ENCODE results near the gene SFMBT2.

Gene SFMBT2

DNA sequence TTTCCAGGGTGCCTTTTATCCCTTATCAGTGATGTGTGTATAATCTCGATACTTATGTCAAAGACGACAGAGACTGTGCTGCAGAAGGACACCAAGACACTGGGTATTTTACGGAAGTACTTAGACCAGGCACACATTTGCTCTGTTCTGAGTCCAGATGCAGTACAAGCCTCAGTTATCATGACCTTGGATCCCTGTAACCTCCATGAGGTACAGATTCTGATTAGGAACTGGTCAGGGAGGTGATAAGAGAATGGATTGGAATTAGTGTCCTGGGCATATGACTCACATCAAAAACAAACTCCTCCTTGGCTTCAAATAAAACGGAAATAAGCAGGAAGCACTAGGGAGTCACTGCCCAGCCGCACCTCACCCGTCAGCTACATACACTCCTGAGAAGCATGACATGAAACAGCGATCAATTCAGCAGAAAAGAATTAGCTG lies 146.5 kb downstream of the SFMBT2 start:
- DNase-seq (ENCODE audit: low read depth) = no peak

DNA sequence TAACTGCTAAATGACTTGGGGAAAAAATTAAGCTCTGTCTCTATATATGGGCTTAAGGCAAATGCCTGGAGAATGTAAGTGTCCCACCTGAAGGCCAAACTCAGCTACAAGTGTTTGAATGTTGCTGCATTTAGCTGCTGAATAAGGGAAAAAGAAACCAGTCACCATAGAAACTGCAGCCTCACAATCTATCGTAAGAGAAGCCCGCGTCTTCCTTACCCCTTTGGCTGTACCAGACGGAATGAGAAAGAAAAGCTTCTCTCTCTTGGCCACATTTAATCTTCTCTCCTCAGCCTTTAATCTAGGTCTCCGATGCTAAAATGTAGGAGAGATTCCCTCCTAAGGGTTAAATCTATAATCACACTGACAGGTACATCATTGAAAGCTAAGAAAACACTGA lies 147.2 kb downstream of the SFMBT2 start:
- DNase-seq (ENCODE audit: low read depth) = no peak

DNA sequence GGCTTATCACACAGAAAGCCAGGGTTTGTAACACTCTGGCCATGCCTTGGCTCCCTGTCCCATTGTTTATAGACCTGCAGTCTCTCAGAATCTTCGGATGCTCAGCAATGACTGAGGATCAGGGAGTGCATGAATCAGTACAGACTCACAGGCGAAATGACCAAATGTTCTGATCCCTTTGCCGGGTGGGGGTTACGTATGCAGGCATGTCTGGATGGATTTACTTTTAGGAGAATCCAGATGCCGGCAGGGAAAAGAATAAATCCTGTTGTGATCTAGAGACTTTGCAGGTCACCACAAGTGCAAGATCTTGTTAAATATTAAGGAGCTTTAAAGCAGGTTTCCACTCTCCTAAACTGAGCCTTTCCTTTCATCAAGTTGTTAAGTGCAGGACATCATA lies 149.5 kb downstream of the SFMBT2 start:
- peak; percentile 22 for DNase-seq (ENCODE audit: low read depth)

DNA sequence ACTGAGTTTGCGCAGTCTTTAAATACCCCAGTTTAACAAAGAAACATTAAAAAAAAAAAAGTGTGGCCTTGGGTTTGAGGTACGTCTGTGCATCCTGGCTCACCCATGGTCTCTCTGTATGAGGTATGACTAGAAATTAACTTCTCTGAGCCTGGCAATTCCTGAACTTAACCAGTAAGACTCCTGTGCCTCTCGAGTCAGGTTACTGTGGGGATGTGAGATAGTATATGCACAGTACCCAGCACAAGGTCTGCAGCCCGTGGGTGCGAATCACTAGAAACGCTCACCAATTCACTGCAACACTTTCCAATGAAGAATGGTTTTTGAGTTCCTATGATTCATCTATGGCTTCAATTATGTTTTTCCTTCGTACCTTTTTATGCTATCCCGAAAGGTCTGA lies 149.9 kb downstream of the SFMBT2 start:
- no peak for DNase-seq (ENCODE audit: low read depth)

DNA sequence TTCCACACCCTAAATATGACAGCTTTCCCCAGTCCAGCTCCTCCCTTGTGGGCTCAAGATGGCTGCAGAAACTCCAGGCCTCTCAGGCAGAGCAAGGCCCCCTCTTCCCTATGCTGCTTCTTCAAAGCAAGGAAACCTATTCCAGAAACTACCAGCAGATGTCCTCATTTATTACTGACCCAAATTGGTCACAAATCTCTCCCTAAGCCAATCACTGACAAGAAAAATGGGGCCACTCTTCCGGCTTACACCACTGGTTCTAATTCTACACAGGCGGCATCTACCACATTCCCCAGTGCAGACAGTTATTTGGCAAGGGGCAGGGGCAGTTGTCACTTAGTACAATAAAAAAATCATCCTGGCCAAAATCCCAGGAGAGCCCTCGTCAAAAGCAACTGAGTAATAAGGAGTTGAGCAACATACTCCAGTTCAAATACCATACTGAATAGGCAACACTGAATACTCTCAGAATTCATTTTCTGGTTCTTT lies 150.4 kb downstream of the SFMBT2 start:
- peak; percentile 72 for DNase-seq (ENCODE audit: low read depth)

DNA sequence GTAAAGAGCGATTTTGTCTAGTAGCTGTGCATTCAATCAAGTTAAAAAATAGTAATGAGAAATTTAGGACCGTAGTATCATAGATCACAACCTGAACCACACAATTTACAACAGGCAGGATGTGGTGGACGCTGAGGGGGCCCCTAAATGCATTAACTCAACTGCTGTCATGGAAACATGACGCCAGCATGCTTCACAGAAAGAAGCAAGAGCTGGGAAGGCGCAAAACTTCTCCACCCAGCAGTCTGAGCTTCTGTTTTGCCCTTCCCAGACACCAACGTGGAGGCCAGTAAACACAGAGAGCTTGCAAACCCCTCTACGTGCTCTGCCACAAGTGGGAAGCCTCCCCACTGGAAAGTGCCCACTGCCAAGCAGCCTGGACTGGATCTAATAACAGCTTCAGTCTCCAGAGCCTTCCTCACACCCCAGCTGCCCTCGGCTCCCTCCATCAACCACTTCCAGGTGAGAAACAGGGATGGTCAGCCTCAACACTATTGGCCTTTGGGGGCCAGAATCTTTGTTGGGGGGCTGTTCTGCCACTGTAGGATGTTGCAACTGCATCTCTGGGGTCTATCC lies 151.8 kb downstream of the SFMBT2 start:
- DNase-seq (ENCODE audit: low read depth) = no peak

DNA sequence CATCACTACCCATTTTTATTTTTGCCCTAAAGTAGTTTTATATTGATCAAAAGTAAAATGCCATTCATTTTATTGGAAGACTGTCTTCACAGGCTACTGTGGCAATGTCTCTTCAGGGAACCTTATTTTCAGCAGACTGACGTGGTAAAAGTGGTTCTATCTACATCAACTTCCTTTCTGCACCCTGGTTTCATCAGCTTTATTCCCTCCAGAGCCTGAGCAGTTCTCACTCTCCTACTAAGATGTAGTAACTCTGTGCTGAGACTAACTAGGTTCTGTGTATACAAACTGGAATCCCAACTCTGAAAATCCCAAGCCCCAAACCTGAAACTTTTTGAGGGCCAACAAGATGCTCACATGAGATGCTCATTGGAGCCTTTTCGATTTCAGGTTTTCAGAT lies 155.3 kb downstream of the SFMBT2 start:
- no peak for DNase-seq (ENCODE audit: low read depth)

DNA sequence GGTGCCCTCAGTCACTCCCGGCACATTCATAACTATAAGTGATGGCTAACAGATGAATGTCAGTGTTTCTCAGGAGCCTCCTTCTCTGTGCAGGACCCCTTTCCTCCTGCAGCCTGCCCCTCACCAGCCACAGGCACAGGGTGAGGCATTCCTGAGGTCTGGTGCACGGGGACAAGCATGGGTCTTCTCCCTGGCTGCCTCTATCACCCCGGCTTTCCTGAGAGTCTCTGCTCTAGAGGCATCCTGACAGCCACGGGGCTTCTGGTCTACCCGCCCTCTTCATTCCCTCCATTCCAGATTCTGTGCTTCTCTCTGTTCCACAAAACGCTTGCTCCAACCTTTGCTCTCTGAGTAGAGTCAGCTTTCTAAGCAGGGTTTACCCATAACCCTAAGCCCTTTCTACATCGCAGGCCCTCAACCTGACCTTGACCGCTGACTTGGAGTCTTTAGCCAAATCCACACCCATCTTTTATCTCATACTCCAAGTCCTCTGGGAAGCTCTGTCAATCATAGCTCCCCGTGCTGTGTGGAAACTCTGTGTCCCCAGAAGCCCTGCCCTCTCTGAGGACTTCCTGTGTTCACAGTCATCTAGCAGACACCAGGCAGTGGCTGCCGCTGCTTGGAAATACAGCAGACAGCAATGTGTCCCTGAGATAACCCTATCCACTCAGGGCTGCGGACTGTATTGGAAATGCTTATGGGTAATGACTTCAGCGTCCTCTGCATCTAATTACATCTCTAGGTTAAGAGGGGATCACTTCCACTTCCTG lies 159.0 kb downstream of the SFMBT2 start:
- no peak for DNase-seq (ENCODE audit: low read depth)

DNA sequence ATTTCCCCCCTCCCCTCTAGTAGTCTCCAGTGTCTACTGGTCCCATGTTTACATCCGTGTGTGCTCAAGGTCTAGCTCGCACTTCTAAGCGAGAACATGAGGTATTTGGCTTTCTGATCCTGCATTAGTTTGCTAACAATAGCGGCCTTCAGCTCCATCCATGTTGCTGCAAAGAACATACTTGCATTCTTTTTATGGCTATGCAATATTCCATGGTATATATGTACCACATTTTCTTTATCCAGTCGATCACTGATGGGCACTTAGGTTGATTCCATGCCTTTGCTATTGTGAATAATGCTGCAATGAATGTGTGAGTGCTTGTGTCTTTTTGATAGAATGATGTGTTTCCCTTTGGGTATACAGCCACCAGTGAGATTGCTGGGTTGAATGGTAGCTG lies 160.6 kb downstream of the SFMBT2 start:
- no peak for DNase-seq (ENCODE audit: low read depth)

DNA sequence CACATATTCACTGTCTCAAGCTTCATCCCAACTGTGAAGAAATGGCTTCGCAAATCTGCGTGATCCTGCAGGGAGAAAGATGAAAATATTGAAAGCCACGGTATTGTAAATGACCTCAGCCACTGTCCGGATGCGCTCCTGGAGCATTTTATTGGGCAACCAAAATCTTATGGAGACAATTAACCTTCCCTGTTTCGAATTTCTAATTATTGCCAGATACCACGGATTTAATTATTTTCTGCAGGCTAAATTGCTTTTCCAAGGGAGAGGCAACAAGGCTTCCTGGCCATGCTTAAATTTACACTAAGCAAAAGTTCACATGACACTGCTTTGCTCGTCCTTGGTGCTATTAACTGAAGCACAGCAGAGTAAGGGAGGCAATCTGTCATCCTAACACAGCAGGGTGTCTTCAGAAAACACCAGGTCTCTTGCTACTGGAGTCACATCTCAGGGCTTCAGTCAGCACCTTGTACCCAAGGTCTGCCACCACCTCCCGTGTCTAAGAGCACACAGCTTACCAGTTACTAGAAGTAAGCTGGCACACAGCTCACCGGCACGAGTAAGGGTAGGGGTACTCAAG lies 162.2 kb downstream of the SFMBT2 start:
- DNase-seq (ENCODE audit: low read depth) = no peak

DNA sequence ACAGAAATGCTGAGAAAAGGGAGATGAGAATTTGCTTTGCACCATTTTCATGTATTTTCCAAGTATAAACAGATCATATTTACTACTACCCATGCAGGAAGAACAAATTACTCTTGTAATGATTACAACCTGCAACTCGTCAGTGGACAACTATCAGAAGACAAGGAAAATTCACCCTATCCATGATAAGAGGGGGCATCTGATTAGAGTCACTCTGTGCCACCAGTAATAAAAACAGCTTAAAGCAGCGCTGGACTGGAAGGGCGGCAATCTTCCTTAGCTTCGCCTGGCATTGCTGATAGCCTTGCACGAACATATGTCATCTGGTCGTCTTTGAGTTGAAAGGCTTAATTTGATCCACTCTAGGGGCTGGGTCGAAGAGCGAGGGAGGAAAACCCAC lies 162.7 kb downstream of the SFMBT2 start:
- DNase-seq (ENCODE audit: low read depth) = no peak

DNA sequence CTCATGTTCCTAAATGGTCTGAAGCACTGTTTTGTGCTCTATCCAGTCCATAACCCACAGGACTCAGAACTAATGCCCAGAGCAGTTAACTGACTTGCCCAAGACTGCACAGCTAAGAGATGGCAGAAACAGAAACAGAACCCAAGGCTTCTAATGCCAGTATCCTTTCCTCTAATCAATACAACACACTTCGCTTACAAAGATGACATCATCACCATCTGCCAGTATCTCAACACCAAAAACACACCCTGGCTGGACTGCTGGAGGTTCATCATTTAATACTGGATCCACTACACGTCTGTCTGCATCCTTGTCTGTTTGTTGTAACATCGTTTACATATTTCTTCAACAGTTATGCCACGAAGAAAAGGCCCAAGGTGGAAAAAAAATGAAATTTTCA lies 165.3 kb downstream of the SFMBT2 start:
- no peak for DNase-seq (ENCODE audit: low read depth)

DNA sequence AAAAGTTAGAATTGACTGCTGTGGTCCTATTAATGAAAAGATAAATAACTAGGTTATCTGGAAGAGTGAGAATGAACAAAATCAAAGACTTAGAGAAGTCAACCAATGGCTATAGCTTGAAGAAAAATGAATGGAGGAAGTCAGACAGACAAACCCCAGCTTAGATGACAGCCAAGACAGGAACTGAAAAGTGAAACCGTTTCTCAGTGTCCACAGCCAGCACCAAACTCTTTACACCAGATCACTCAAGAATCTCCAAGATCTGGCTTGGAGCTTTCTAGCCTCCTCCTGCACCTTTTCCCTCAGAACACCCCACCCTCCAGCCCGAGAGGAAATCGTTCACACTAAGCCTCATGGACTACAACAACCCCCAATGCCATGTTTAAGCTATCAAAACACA lies 167.0 kb downstream of the SFMBT2 start:
- DNase-seq (ENCODE audit: low read depth) = no peak

DNA sequence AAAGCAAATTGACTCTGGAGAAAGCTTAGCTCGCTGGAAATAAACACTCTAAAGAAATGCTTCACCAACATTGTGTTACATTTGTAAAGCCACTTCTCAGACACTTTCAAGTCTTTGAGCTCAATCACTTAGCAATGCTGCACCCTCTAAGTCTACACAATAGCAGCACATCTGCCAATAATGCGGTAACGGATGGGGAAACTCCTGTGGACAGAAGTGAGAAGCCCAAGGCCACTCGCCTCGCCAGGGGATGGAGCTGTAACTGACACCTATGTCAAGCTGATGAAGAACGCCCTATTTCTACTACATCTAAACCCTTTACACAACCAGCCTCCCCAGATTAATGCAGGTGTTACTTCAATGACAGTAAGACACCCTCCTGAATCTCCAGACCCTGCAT lies 167.7 kb downstream of the SFMBT2 start:
- DNase-seq (ENCODE audit: low read depth) = no peak

DNA sequence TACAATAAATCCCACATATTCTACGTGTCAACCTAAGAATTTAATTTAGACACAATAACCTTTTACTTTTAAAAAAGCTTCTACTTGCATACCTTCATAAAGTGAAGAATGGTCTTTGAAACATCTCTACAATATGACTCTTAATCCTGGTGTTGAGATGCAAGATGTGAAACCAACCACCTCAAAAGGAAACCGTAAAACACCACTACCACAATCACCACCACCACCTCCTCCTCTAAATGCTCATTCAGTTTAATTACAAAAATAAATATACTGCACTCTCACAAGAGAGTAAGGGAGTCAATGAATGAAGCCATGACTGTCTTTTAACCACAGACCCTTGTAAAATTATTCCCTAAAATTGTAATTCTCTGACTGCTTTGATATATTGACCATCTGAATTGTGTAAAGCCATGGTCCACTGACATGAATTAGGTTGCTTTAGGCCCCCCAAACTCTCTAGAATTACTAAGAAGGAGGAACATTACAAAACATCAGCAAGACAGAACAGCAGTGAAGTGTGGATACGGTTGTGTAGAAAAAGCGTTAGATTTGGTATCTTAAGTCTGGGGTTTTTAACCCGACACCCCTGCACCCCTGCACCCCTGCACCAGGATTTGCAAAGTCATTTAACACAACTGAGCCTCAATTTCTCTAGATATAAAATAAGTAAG lies 171.4 kb downstream of the SFMBT2 start:
- DNase-seq (ENCODE audit: low read depth) = no peak

DNA sequence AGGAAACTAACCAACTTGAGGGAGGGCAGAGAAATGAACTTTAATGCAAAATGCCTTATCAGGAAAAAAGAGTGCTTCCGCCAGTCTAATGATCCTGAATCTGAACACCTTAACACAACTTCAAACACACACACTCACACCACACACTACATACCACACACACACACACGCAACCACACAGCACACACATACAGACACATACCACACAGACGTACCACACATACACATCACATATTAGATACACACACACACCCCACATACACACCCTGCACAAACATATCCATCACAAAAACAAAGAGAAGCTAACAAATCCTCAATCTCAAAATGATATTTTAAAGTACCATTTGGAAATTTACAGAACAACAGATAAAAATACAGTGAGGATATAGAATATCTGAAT lies 175.5 kb downstream of the SFMBT2 start:
- DNase-seq (ENCODE audit: low read depth) = no peak

DNA sequence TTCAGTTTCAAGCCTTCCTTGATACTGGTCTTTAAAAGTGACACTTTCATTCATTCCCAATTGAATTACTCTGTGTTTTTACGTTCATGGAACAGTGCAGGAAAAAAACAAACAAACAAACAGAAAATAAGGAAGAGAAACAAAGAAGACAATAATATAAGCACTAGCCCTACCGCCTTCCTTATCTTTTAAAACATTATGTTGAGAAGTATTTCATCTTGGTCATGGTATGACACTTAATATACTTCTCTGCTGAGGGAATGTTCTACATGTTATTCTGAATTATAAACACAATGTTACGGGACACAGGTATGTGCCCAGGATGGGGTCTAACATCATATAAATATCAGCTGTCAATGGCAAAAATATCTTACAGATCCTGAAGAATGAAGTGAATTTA lies 176.7 kb downstream of the SFMBT2 start:
- no peak for DNase-seq (ENCODE audit: low read depth)

DNA sequence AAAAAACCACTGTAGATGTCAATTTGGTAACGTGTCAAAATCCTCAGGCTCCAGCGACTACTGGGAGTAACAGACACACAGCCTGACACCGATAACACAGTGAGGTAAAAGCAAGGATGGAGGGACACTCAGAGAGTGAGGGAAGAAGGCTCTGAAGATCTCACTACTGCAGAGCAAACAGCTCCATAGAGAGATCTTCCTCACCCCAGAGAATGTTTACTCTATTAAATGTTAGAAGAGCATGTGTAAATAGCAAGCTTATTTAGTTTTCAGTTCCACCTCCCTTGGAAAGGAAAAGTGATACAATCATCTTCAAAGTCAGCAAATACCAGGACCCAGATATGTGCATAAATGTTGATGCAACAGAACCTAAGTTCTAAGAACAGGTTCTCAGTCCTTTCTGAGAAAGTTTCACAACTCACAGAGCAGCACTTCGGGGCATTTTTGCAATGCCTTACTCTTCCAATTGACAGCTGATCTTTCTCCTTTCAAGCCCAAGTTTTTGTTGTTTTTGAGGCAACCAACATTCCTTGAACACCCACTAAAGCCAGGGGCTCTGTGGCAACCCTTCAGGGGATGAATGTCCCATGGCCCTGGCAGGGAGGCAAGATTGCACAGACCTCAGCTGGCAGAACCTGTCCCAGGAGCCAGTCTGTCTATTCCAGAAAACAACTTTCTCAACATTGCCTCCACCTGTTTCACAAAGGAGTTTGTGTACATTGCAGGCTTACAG lies 177.4 kb downstream of the SFMBT2 start:
- no peak for DNase-seq (ENCODE audit: low read depth)

DNA sequence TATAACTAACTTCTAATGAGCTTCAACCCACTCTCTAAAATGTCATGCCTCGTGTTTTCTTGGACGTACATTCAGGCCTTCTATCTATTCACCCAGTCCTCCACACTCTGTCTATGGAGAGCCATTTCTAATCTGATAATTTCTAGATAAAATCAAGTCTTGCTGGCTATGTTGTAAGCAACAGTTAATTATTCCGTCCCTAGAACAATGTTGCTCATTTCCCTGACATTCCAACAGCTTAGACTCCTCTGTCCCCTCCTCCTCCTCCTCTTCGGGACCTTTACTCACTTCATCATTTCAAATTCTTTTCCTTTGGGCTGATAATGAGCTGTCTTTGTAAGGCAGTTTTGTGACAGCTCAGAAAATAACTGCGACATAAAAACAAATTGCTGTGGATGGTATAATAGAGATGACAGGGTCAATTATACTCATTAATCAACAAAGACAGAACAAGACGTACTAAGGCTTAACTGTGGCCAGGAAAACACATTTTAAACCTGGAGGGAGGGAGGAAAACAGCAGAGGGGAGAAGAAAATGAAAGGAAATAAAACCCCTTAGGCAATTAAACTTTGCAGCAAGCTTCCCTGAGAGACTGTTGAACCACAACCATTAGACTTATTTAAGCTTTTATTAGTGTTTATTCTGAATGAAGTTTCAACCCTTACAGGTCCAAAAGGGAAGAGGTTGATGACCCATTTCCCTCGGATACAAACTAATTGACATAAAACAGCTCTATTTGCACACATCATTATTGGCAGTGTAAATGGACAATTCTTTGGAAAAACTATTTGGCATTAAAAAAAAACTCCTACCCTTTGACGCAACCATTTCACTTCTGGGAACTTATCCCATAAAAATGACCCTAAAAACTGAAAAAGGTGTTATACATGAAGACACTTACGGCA lies 179.1 kb downstream of the SFMBT2 start:
- DNase-seq (ENCODE audit: low read depth) = no peak

DNA sequence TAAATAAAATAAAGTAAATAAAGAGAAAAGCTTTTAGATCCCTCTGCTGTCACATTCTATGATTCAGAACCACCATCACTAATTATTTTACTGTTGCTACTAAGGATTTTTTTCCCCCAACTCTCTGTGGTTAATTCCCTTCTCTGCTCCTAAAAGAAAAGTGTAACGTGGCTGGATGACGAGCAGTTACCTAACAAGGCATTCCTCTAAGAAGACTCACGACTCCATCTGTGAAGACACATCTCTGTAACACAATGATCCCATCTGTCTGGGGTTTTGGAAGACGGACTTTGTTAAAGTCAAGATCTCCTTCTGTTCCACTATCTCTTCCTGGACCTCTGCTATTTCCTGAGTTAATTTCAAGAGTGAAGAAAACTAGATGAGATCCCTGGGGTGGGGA lies 179.9 kb downstream of the SFMBT2 start:
- no peak for DNase-seq (ENCODE audit: low read depth)

DNA sequence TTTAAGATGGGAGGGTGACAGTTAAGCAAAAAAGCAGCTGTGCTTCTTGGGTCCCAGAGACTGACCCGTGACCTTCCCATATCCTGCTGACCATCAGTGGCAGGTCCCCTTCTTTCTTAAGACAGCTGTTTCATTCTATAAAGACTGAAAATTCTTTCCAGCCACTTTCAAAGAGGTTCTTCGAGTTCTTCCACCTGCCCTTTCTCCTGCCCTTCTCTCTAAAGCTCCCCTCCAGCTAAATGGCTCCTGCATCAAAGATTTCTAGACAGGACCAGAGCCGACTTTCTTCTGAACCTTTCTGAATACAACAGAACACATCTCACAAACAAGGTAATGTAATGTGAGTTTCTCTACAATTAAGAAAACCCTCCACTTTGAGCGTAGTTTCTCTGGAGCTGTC lies 180.8 kb downstream of the SFMBT2 start:
- DNase-seq (ENCODE audit: low read depth) = no peak

Data from HS-5 (cell line).